NCI-H446 treated with DMSO at 0.1 percent for 48 hours (cell line): Measurements from ENCODE around the gene ZNF785.
A peak's percentile ranks its signal among the peaks of the same experiment; 100 is the strongest.
"Not testable (repeated sequence)": the region's sequence is repeated elsewhere in the genome, so short reads cannot be mapped to it uniquely, and the experiment has no call there.

Source experiments
- DNase-seq: peaks from one replicate; lab custom pipeline; 2025; lab: John Stamatoyannopoulos, UW

Gene ZNF785

GRCh38 chr16:30565984-30566383 is 19.5 kb downstream of the ZNF785 start:
- DNase-seq = no peak

GRCh38 chr16:30565526-30565925 is 20.0 kb downstream of the ZNF785 start:
- DNase-seq = no peak

- no peak for DNase-seq
Observed at GRCh38 chr16:30562021-30562420, 23.5 kb downstream of the ZNF785 start.

GRCh38 chr16:30561089-30561816 is 24.2 kb downstream of the ZNF785 start:
- no peak for DNase-seq

GRCh38 chr16:30559690-30560089 is 25.8 kb downstream of the ZNF785 start:
- DNase-seq = no peak

- DNase-seq = no peak
Observed at GRCh38 chr16:30558789-30559377, 26.6 kb downstream of the ZNF785 start.

GRCh38 chr16:30557957-30558788 is 27.3 kb downstream of the ZNF785 start, which contains the start of gene ZNF764:
Gene ZNF764 (minus strand): TSS chr16:30558374. CDS start chr16:30558182, 192 bp downstream.
- DNase-seq = peak; percentile 92

- no peak for DNase-seq
Observed at GRCh38 chr16:30557707-30557956, 27.9 kb downstream of the ZNF785 start.

GRCh38 chr16:30556125-30556473 is 29.4 kb downstream of the ZNF785 start:
- DNase-seq = no peak

GRCh38 chr16:30555315-30556124 is 30.0 kb downstream of the ZNF785 start:
- no peak for DNase-seq

- no peak for DNase-seq
Observed at GRCh38 chr16:30554557-30555314, 30.8 kb downstream of the ZNF785 start.

- DNase-seq = no peak
Observed at GRCh38 chr16:30553393-30553899, 32.1 kb downstream of the ZNF785 start.

- no peak for DNase-seq
Observed at GRCh38 chr16:30552956-30553355, 32.5 kb downstream of the ZNF785 start.

GRCh38 chr16:30551781-30552180 is 33.7 kb downstream of the ZNF785 start:
- no peak for DNase-seq

- no peak for DNase-seq
Observed at GRCh38 chr16:30548416-30549253, 36.9 kb downstream of the ZNF785 start.

- no peak for DNase-seq
Observed at GRCh38 chr16:30546115-30546514, 39.4 kb downstream of the ZNF785 start.

- DNase-seq = no peak
Observed at GRCh38 chr16:30543067-30543466, 42.4 kb downstream of the ZNF785 start.

GRCh38 chr16:30541502-30542329 is 43.8 kb downstream of the ZNF785 start:
- DNase-seq = no peak

GRCh38 chr16:30540916-30541464 is 44.5 kb downstream of the ZNF785 start:
- not testable (repeated sequence) for DNase-seq
